Liver (tissue), 9 donors: ENCODE data around the gene PREX1. TPM values are rescaled to one million over a fixed set of nuclear protein-coding genes. Genes with fewer than 3 reads are reported as not detected.

Experiments used
- DNase-seq: peaks from one replicate; pipeline ENCODE4 v3.0.0-alpha.2; 2017; ENCODE audit warnings: low spot score
- H3K27ac ChIP-seq, 2 donors: one replicate each; pipeline ENCODE4 v1.7.0; 2013; ENCODE audit warnings: inconsistent platforms in 2 of 2, low read length in 2 of 2, control low read depth in 1 of 2, low read depth in 1 of 2, mild to moderate bottlenecking in 1 of 2
- H3K27me3 ChIP-seq, 4 donors: one replicate each; pipeline versions ENCODE4 v1.6.1 to v1.7.0; 2013; ENCODE audit warnings: low read length in 3 of 4, inconsistent platforms in 1 of 4, mild to moderate bottlenecking in 1 of 4, moderate library complexity in 1 of 4; ENCODE audit not compliant: control insufficient read depth in 4 of 4, insufficient read depth in 4 of 4
- H3K36me3 ChIP-seq, 4 donors: one replicate each; pipeline versions ENCODE4 v1.6.1 to v1.7.0; 2013; ENCODE audit warnings: low read length in 3 of 4, mild to moderate bottlenecking in 3 of 4, low read depth in 1 of 4, moderate library complexity in 1 of 4; ENCODE audit not compliant: control insufficient read depth in 4 of 4, insufficient read depth in 3 of 4
- H3K4me1 ChIP-seq, 4 donors: one replicate each; pipeline versions ENCODE4 v1.6.1 to v1.7.0; 2013; ENCODE audit warnings: low read length in 3 of 4, mild to moderate bottlenecking in 3 of 4, moderate library complexity in 1 of 4; ENCODE audit not compliant: control insufficient read depth in 4 of 4, insufficient read depth in 4 of 4
- H3K4me3 ChIP-seq, 3 donors: one replicate each; pipeline versions ENCODE4 v1.6.1 to v1.7.0; 2013; ENCODE audit warnings: low read length in 3 of 3, control low read depth in 1 of 3, low read depth in 1 of 3, mild to moderate bottlenecking in 1 of 3
- H3K9ac ChIP-seq, 2 donors: one replicate each; pipeline ENCODE4 v1.7.0; 2013; ENCODE audit warnings: low read length in 2 of 2, mild to moderate bottlenecking in 2 of 2, moderate library complexity in 2 of 2, control low read depth in 1 of 2, low read depth in 1 of 2
- H3K9me3 ChIP-seq, 4 donors: one replicate each; pipeline versions ENCODE4 v1.6.1 to v1.7.0; 2013; ENCODE audit warnings: low read length in 3 of 4; ENCODE audit not compliant: control insufficient read depth in 4 of 4
- EGR1 ChIP-seq, 2 donors: IDR thresholded peaks; 2 replicates each; pipeline ENCODE4 v1.6.1; 2016 to 2018; ENCODE audit warnings: antibody characterized with exemption in 2 of 2, low read depth in 2 of 2
- FOXA1 ChIP-seq: IDR thresholded peaks from 2 replicates; pipeline ENCODE4 v1.6.1; 2016; ENCODE audit warnings: antibody characterized with exemption
- FOXA2 ChIP-seq: IDR thresholded peaks from 2 replicates; pipeline ENCODE4 v1.6.1; 2016; ENCODE audit warnings: antibody characterized with exemption
- GABPA ChIP-seq, 2 donors: IDR thresholded peaks in 1 of 2; conservative IDR thresholded peaks in 1 of 2; 2 replicates each; pipeline ENCODE4 v1.6.1; 2016; ENCODE audit warnings: antibody characterized with exemption in 2 of 2, mild to moderate bottlenecking in 1 of 2, moderate library complexity in 1 of 2
- HNF4A ChIP-seq, 2 donors: conservative IDR thresholded peaks; 2 replicates each; pipeline ENCODE4 v1.6.1; 2016; ENCODE audit warnings: antibody characterized with exemption in 2 of 2, mild to moderate bottlenecking in 2 of 2
- HNF4G ChIP-seq: IDR thresholded peaks from 2 replicates; pipeline ENCODE4 v1.6.1; 2016; ENCODE audit warnings: antibody characterized with exemption
- JUND ChIP-seq, 2 donors: IDR thresholded peaks; 2 replicates each; pipeline ENCODE4 v1.6.1; 2016; ENCODE audit warnings: antibody characterized with exemption in 2 of 2
- MAX ChIP-seq: IDR thresholded peaks from 2 replicates; pipeline ENCODE4 v1.6.1; 2016; ENCODE audit warnings: antibody characterized with exemption
- NR2F2 ChIP-seq: IDR thresholded peaks from 2 replicates; pipeline ENCODE4 v1.6.1; 2016; ENCODE audit warnings: antibody characterized with exemption
- RXRA ChIP-seq, 2 donors: IDR thresholded peaks; 2 replicates each; pipeline ENCODE4 v1.6.1; 2017 to 2018; ENCODE audit warnings: antibody characterized with exemption in 2 of 2, mild to moderate bottlenecking in 1 of 2
- SP1 ChIP-seq: IDR thresholded peaks from 2 replicates; pipeline ENCODE4 v1.6.1; 2018; ENCODE audit warnings: antibody characterized with exemption, mild to moderate bottlenecking
- WGBS: extraction: QIAGEN DNeasy Blood & Tissue Kit; methylation state at CpG from one replicate; pipeline ENCODE4 v1.1.7; 2013; 5-methylcytosine and 5-hydroxymethylcytosine counted together
- polyA plus RNA-seq, 2 donors: library from polyadenylated mRNA; stranded (reverse) in 1 of 2; unstranded in 1 of 2; fragments of 200-250 nt in 1 of 2; fragments of >200 nt in 1 of 2; fragmentation: Nextera tagmentation in 1 of 2; extraction: Ambion mirVana in 1 of 2; gene quantifications; one replicate each; pipeline versions ENCODE4 v1.2.1 to v1.2.3, GENCODE V29; 2013 to 2015
- total RNA-seq, 2 donors: library from RNA; depleted of rRNA; stranded (reverse); fragments of >200 nt; gene quantifications; one replicate each; pipeline ENCODE4 v1.2.3, GENCODE V29; 2014
- TF ChIP-seq, protein P1 (sequence below): fragments of 150-350 bp; IDR thresholded peaks from 2 replicates; pipeline ENCODE4 v1.5.1; 2017; ENCODE audit warnings: improper control_type of control experiment, low read depth, low read length; ENCODE audit not compliant: missing input control
- TF ChIP-seq, protein P2 (sequence below): IDR thresholded peaks from 2 replicates; pipeline ENCODE4 v1.6.1; 2016; ENCODE audit warnings: antibody characterized with exemption
- TF ChIP-seq, protein P3 (sequence below): IDR thresholded peaks from 2 replicates; pipeline ENCODE4 v1.6.1; 2016; ENCODE audit warnings: antibody characterized with exemption, mild to moderate bottlenecking
- donor health status: healthy.
- donor health status: healthy.
- donor health status: healthy.
- donor health status: healthy.
- donor health status: healthy.

PREX1 gene
- total and polyA plus RNA-seq, 4 donors, result 2.2 to 18.0 (median 10.8) TPM

- Histone ChIP-seq H3K9ac (no peak overlapping the region), H3K4me1 (no peaks in the 10 kb centered on the region), H3K36me3 (no peaks in the 10 kb centered on the region), H3K4me3 (no peak overlapping the region), H3K27ac (no peak overlapping the region), H3K27me3 (no peaks in the 10 kb centered on the region), H3K9me3 (no peaks in the 10 kb centered on the region)
- 53% methylated on average over 5 of the region's 5 CpGs for WGBS
- no peak for TF ChIP-seq FOXA2
- TF ChIP-seq FOXA1, result no peak
- no peak for TF ChIP-seq RXRA (IDR thresholded peaks at IDR 0.05)
- no peak for TF ChIP-seq MAX
- TF ChIP-seq, protein P1, sequence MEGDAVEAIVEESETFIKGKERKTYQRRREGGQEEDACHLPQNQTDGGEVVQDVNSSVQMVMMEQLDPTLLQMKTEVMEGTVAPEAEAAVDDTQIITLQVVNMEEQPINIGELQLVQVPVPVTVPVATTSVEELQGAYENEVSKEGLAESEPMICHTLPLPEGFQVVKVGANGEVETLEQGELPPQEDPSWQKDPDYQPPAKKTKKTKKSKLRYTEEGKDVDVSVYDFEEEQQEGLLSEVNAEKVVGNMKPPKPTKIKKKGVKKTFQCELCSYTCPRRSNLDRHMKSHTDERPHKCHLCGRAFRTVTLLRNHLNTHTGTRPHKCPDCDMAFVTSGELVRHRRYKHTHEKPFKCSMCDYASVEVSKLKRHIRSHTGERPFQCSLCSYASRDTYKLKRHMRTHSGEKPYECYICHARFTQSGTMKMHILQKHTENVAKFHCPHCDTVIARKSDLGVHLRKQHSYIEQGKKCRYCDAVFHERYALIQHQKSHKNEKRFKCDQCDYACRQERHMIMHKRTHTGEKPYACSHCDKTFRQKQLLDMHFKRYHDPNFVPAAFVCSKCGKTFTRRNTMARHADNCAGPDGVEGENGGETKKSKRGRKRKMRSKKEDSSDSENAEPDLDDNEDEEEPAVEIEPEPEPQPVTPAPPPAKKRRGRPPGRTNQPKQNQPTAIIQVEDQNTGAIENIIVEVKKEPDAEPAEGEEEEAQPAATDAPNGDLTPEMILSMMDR, result no peak
- no peak for TF ChIP-seq EGR1 (IDR thresholded peaks at IDR 0.05; ENCODE audit: low read depth in 2 of 2)
- DNase-seq, result no peak
Observed at GRCh38 chr20:48582673-48582985, 245.2 kb downstream of the PREX1 start.

DNA sequence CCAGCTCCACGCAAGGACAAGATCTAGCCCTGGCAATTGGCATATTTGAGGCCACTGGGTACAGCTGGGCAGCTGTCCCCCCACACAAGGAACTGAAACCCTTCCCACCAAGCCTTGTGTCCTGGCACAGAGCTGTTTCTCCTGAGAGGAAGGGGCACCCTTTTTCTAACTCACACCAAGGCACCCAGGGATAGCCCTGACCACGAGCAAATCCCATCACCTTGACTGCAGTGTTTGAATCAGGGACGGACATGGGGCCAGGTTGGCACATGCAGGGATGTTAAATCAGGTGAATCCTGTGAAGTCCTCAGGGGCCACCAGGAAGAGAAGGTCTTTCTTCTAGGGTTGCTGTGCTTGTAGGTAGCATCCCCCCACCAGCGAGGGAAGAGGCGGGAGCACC is 246.6 kb downstream of the PREX1 start:
- H3K4me3 ChIP-seq, result no peak overlapping the region
- TF ChIP-seq JUND (IDR thresholded peaks at IDR 0.05) (no peak), FOXA2 (no peak), SP1 (no peak), MAX (no peak), RXRA (IDR thresholded peaks at IDR 0.05) (no peak), HNF4G (no peak)
- TF ChIP-seq, protein P1, result no peak
- TF ChIP-seq, protein P2, sequence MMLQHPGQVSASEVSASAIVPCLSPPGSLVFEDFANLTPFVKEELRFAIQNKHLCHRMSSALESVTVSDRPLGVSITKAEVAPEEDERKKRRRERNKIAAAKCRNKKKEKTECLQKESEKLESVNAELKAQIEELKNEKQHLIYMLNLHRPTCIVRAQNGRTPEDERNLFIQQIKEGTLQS, result no peak
- H3K27me3 ChIP-seq, result no peaks in the 10 kb centered on the region
- no peak overlapping the region for H3K9ac ChIP-seq
- WGBS, result 83% methylated on average over 5 of the region's 5 CpGs
- no peaks in the 10 kb centered on the region for H3K4me1 ChIP-seq
- no peak for DNase-seq
- H3K9me3 ChIP-seq, result no peaks in the 10 kb centered on the region
- no peaks in the 10 kb centered on the region for H3K36me3 ChIP-seq
- H3K27ac ChIP-seq, result no peak overlapping the region

- DNase-seq, result no peak
- H3K36me3 ChIP-seq, result no peaks in the 10 kb centered on the region
- H3K27ac ChIP-seq, result no peak overlapping the region
- no peaks in the 10 kb centered on the region for H3K27me3 ChIP-seq
- no peak overlapping the region for H3K9ac ChIP-seq
- no peak overlapping the region for H3K4me3 ChIP-seq
- WGBS, result 82% methylated on average over 11 of the region's 11 CpGs
- no peaks in the 10 kb centered on the region for H3K4me1 ChIP-seq
- H3K9me3 ChIP-seq, result no peaks in the 10 kb centered on the region
- TF ChIP-seq, protein P1, result no peak
- TF ChIP-seq JUND (IDR thresholded peaks at IDR 0.05) (no peak), EGR1 (IDR thresholded peaks at IDR 0.05; ENCODE audit: low read depth in 2 of 2) (no peak), HNF4G (no peak), GABPA (IDR thresholded peaks at IDR 0.05 in 1 of 2, conservative IDR thresholded peaks at IDR 0.05 in 1 of 2) (no peak), NR2F2 (no peak), RXRA (IDR thresholded peaks at IDR 0.05) (no peak), HNF4A (conservative IDR thresholded peaks at IDR 0.05) (no peak), FOXA2 (no peak), MAX (no peak)
- TF ChIP-seq, protein P3, sequence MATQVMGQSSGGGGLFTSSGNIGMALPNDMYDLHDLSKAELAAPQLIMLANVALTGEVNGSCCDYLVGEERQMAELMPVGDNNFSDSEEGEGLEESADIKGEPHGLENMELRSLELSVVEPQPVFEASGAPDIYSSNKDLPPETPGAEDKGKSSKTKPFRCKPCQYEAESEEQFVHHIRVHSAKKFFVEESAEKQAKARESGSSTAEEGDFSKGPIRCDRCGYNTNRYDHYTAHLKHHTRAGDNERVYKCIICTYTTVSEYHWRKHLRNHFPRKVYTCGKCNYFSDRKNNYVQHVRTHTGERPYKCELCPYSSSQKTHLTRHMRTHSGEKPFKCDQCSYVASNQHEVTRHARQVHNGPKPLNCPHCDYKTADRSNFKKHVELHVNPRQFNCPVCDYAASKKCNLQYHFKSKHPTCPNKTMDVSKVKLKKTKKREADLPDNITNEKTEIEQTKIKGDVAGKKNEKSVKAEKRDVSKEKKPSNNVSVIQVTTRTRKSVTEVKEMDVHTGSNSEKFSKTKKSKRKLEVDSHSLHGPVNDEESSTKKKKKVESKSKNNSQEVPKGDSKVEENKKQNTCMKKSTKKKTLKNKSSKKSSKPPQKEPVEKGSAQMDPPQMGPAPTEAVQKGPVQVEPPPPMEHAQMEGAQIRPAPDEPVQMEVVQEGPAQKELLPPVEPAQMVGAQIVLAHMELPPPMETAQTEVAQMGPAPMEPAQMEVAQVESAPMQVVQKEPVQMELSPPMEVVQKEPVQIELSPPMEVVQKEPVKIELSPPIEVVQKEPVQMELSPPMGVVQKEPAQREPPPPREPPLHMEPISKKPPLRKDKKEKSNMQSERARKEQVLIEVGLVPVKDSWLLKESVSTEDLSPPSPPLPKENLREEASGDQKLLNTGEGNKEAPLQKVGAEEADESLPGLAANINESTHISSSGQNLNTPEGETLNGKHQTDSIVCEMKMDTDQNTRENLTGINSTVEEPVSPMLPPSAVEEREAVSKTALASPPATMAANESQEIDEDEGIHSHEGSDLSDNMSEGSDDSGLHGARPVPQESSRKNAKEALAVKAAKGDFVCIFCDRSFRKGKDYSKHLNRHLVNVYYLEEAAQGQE, result no peak
Observed at GRCh38 chr20:48578397-48579098, 249.3 kb downstream of the PREX1 start.
